Measurements from ENCODE around the gene GSTT4. TPM values are rescaled to one million over a fixed set of nuclear protein-coding genes. Genes with fewer than 3 reads are reported as not detected.
"Not testable (repeated sequence)": the region's sequence is repeated elsewhere in the genome, so short reads cannot be mapped to it uniquely, and the experiment has no call there.

GSTT4 gene
- total RNA-seq, 1 donor from 2014 or later: not detected

DNA sequence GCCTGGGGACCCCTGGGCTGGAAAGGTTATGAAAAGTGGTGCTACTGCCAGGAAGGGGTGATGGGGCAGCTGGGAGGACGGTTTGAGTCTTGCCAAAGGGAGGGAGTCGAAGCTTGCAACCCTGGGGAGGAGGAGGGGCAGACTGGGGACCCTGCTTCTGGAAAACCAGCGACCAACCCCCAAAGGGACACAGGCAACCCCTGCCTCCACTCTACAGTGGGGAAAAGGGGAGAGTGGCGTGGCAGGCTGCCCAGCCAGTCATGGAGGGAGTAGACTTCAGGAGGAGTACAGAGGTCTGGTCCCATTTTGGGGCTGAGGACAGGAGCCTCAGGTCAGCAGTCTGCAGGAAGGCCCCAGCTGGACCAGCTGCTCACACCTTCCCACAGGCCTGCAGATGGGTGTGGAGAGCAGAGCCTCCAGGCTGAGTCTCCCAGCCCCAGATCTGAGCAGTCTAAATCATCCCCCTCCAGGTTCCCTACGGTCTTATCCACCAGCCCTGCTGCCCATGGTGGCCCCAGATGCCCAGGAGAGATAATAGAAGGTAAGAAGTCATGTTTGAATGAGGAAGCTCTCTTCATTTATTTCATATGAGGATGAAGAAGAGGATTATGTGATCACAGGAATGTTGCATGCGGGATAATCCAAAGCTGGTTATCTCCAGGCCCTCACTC, 34.3 kb downstream of the GSTT4 start:
- H3K9me3 Mint-ChIP-seq (ENCODE audit: low read depth): no peaks in the 10 kb centered on the region
- TF ChIP-seq, protein P1, sequence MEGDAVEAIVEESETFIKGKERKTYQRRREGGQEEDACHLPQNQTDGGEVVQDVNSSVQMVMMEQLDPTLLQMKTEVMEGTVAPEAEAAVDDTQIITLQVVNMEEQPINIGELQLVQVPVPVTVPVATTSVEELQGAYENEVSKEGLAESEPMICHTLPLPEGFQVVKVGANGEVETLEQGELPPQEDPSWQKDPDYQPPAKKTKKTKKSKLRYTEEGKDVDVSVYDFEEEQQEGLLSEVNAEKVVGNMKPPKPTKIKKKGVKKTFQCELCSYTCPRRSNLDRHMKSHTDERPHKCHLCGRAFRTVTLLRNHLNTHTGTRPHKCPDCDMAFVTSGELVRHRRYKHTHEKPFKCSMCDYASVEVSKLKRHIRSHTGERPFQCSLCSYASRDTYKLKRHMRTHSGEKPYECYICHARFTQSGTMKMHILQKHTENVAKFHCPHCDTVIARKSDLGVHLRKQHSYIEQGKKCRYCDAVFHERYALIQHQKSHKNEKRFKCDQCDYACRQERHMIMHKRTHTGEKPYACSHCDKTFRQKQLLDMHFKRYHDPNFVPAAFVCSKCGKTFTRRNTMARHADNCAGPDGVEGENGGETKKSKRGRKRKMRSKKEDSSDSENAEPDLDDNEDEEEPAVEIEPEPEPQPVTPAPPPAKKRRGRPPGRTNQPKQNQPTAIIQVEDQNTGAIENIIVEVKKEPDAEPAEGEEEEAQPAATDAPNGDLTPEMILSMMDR (IDR thresholded peaks at IDR 0.05; ENCODE audit: unreplicated experiment): no peak
- H3K4me1 Mint-ChIP-seq (ENCODE audit: low read depth): no peaks in the 10 kb centered on the region
- H3K27me3 Mint-ChIP-seq: no peaks in the 10 kb centered on the region
- no peak overlapping the region for H3K4me3 Mint-ChIP-seq (ENCODE audit: low read depth)
- H3K36me3 Mint-ChIP-seq (ENCODE audit: insufficient read depth): peaks cover 15% of the 10 kb centered on the region
- DNase-seq (ENCODE audit: low spot score, unreplicated experiment): no peak
- no peak overlapping the region for H3K27ac Mint-ChIP-seq

DNA sequence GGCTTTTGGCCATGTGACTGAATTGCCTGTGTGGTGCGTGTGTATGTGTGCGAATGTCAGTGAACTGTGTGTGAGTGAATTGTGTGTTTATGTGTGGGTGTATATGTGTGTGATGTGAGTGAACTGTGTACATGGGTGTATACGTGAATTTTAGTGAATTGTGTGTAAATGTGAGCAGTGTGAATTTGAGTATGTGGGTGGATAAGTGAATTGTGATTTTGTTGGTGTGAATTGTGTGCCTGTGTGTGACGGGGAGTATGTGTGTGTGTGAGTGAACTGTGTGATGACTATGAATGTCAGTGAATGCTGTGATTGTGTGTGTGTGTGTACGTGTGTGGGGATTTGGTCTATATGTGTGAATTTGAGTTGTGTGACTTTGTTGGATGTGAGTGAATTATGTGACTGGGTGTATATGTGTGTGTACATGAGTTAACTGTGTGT, 35.0 kb downstream of the GSTT4 start:
- Mint-ChIP-seq H3K27me3 (no peaks in the 10 kb centered on the region), H3K36me3 (ENCODE audit: insufficient read depth) (peaks cover 15% of the 10 kb centered on the region), H3K9me3 (ENCODE audit: low read depth) (no peaks in the 10 kb centered on the region), H3K4me1 (ENCODE audit: low read depth) (no peaks in the 10 kb centered on the region), H3K27ac (no peak overlapping the region), H3K4me3 (ENCODE audit: low read depth) (no peak overlapping the region)
- DNase-seq (ENCODE audit: low spot score, unreplicated experiment): no peak
- TF ChIP-seq, protein P1 (IDR thresholded peaks at IDR 0.05; ENCODE audit: unreplicated experiment): no peak

DNA sequence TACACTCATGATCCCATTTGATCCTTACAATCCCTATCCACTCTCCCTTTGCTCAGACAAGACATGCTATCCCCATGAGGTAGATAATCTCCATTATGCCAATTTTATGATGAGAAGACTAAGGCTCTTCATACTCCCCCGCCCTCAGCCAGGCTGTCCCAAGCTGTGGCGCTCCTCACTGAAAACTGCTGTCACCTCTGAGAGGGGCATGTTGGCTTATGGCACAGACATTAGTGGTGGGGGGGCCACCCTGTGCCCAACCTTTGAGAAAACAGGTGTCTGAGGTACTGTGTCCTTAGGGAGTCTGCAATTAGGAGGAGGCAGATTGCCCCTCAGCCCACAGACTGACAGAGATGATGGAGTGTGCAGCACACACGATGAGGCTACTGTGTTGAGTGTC, 36.2 kb downstream of the GSTT4 start:
- TF ChIP-seq, protein P1 (IDR thresholded peaks at IDR 0.05; ENCODE audit: unreplicated experiment): no peak
- no peak overlapping the region for H3K4me3 Mint-ChIP-seq (ENCODE audit: low read depth)
- peaks cover 15% of the 10 kb centered on the region for H3K36me3 Mint-ChIP-seq (ENCODE audit: insufficient read depth)
- H3K4me1 Mint-ChIP-seq (ENCODE audit: low read depth): no peaks in the 10 kb centered on the region
- H3K9me3 Mint-ChIP-seq (ENCODE audit: low read depth): no peaks in the 10 kb centered on the region
- no peak for DNase-seq (ENCODE audit: low spot score, unreplicated experiment)
- no peaks in the 10 kb centered on the region for H3K27me3 Mint-ChIP-seq
- no peak overlapping the region for H3K27ac Mint-ChIP-seq

DNA sequence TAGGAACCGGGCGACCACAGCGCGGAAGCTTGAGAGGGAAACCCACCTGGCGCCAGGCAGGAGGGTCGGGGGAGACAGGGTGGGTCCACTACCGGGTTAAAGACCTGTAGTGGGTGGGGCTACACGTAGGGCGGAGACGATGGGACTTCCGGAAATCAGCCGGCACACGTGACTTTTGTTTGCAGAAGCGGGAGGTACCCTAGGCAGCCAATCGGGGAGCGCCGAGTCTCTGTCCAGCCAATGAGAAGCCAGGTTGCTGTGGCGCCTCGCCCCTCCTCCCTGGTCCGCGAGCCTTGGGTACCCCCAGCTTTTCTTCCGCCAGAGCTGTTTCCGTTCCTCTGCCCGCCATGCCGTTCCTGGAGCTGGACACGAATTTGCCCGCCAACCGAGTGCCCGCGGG, 38.7 kb downstream of the GSTT4 start, which contains the start of gene DDTL:
Gene DDTL, plus strand, starts transcription at position 321 of the 400 bp plus-strand sequence. Its CDS starts 27 bp downstream, at position 348.
- H3K4me3 Mint-ChIP-seq (ENCODE audit: low read depth); DNase-seq (ENCODE audit: low spot score, unreplicated experiment); H3K9me3 Mint-ChIP-seq (ENCODE audit: low read depth); H3K27ac Mint-ChIP-seq; H3K27me3 Mint-ChIP-seq; H3K4me1 Mint-ChIP-seq (ENCODE audit: low read depth): not testable (repeated sequence)
- H3K36me3 Mint-ChIP-seq (ENCODE audit: insufficient read depth): peaks cover 15% of the 10 kb centered on the region

DNA sequence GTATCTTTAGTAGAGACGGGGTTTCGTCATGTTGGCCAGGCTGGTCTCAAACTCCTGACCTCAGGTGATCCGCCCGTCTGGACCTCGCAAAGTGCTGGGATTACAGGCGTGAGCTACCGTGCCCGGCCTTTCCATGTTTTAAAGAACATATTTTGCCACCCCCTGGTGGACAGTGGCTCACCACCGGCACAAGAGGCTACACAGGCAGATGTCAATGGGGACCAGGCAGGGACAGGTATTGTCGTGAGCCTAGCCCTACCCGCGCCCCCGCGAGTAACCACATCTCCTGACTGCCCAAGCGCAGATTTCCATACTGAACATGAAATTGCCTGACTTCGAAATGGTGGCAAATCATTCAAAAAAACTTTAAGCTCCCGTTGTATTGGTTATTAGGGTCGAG, 39.2 kb downstream of the GSTT4 start:
- not testable (repeated sequence) for H3K4me1 Mint-ChIP-seq (ENCODE audit: low read depth); H3K4me3 Mint-ChIP-seq (ENCODE audit: low read depth); H3K27me3 Mint-ChIP-seq; H3K27ac Mint-ChIP-seq; DNase-seq (ENCODE audit: low spot score, unreplicated experiment); H3K9me3 Mint-ChIP-seq (ENCODE audit: low read depth)
- H3K36me3 Mint-ChIP-seq (ENCODE audit: insufficient read depth): peaks cover 11% of the 10 kb centered on the region

DNA sequence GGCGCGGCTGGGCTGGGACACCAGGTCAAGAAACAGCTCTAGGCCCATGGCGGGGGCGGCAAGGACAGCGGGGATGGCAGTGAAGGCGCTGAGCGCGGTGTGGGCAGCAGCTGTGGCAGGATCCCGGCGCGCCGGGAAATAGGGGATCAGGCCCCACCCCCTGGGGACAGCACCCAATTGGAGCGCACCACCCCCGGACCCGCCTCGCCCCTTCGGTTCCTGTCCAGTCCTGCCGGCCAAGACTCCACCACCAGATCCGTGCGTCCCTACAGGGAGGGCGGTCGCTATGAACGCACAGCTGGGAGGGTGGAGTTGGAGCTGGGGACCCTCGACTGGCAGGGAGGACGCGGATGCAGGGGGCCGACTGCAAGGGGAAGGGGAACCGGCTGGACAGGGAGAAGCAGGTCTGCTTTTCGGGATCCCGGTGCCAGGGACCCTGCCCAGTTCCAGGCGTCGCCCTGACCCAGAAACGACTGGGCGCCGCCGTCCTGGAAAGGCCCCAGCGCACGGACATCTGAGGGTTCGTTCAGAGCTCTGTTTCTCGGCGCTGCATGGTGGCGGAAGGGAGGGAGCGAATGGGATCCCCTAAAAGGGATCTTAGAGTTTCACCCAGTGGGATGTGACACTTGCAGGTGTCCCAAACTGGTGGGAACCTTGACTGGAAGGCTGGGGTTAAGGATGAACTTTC, 44.0 kb downstream of the GSTT4 start, which contains the start of gene GSTT2B:
Gene GSTT2B, minus strand, starts transcription at position 112 of the 688 bp plus-strand sequence. Its CDS starts 64 bp downstream, at position 48.
- not testable (repeated sequence) for H3K9me3 Mint-ChIP-seq (ENCODE audit: low read depth); H3K27me3 Mint-ChIP-seq; H3K36me3 Mint-ChIP-seq (ENCODE audit: insufficient read depth); H3K4me3 Mint-ChIP-seq (ENCODE audit: low read depth); H3K27ac Mint-ChIP-seq; DNase-seq (ENCODE audit: low spot score, unreplicated experiment); H3K4me1 Mint-ChIP-seq (ENCODE audit: low read depth)
